Stimulated activated CD8-positive, alpha-beta memory T cell treated with anti-CD3 and anti-CD28 coated beads, Interleukin-15, amount 100 ng/mL, for 4 hours (primary cell): ENCODE data around the gene FANCC.
A peak's percentile ranks its signal among the peaks of the same experiment; 100 is the strongest.

Experiments used
- DNase-seq, 2 donors: peaks; one replicate each; pipeline ENCODE4 v3.0.0-alpha.2; 2020; ENCODE audit warnings: low read depth in 2 of 2

FANCC gene, protein sequence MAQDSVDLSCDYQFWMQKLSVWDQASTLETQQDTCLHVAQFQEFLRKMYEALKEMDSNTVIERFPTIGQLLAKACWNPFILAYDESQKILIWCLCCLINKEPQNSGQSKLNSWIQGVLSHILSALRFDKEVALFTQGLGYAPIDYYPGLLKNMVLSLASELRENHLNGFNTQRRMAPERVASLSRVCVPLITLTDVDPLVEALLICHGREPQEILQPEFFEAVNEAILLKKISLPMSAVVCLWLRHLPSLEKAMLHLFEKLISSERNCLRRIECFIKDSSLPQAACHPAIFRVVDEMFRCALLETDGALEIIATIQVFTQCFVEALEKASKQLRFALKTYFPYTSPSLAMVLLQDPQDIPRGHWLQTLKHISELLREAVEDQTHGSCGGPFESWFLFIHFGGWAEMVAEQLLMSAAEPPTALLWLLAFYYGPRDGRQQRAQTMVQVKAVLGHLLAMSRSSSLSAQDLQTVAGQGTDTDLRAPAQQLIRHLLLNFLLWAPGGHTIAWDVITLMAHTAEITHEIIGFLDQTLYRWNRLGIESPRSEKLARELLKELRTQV

DNA sequence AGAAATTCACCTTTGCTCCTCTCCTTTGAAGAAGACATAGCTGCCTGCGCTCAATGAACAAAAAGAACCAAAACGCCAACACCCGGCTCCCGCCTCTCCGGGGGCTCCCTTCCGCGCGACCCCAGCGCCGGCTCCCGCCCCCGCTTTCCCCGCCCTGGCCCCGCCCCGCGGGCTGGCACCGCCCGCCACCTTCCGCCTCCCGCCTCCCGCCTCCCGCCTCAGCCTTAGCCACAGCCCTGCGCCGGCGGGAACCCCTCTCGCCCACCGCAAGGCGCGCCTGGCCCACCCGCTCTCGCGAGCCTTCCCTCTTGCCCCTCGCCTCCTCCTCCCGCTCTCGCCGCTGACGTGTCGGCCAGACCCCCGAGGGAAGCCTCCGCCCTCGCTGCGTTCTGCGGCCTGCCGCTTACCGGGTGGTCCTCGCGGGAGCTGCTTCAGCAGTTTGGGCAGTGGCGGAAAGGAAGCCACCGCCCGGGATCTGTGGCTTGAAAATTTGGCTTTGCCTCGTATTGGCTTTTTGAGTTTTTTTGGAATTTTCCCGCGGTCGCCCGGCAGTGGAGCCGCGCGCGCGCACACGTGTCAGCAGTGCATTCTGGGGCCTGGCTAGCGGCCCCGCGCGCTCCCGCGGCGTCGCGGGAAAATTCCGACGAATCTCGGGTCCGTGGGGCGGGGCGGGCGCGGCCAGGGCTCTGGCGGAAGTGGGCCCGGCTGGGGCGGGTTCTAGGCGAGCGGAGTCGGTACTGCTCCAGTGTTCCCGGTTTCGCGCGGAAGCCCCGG is at the start of gene FANCC:
Gene FANCC, minus strand, starts transcription at position 591 of the 774 bp plus-strand sequence. CDS start 68,418 bp downstream, outside the sequence.
- peak; percentile 73 to 76 for DNase-seq

DNA sequence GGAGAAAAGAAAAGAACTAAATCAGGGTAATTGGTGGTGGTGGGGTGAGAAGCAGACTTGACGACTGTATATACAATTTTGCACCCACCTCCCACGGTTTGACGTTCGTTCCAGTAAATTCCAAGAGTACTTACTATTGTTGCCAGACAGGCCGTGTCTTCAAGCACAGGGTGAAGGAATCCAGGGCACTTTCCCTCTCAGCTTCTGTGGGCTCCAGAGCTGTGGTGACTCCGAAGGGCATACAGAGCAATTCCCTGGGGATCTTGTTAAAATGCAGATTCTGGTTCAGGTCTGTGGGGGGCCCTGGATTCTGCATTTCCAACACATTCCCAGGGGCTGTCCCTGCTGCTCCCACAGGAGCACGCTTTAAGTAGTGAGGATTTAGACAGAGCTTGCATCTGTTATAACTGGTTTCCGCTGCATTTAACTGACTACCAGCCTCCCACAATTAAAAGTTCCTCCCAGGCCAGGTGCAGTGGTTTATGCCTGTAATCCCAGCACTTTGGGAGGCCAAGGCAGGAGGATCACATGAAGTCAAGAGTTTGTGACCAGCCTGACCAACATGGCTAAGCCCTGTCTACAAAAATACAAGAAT is 49.3 kb upstream of the FANCC start:
- DNase-seq = no peak

DNA sequence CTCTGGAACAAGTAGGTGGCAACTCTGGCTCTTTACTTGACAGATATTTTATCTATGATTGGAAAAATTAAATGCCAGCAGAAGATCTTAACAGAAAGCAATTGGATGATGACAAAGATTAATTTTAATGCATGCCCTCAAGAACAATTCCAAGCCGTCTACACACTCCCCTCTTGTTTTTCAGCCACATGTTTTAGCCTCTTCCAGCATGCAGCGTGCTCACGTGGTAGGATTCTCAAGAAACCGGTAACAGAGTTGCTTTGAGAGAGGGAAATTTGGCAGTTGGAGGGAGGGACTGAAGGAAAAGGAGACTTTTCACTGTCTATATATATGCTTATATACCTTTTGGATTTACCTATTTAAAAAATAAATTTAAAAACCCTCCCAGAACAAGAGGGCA is 48.3 kb upstream of the FANCC start:
- no peak for DNase-seq

DNA sequence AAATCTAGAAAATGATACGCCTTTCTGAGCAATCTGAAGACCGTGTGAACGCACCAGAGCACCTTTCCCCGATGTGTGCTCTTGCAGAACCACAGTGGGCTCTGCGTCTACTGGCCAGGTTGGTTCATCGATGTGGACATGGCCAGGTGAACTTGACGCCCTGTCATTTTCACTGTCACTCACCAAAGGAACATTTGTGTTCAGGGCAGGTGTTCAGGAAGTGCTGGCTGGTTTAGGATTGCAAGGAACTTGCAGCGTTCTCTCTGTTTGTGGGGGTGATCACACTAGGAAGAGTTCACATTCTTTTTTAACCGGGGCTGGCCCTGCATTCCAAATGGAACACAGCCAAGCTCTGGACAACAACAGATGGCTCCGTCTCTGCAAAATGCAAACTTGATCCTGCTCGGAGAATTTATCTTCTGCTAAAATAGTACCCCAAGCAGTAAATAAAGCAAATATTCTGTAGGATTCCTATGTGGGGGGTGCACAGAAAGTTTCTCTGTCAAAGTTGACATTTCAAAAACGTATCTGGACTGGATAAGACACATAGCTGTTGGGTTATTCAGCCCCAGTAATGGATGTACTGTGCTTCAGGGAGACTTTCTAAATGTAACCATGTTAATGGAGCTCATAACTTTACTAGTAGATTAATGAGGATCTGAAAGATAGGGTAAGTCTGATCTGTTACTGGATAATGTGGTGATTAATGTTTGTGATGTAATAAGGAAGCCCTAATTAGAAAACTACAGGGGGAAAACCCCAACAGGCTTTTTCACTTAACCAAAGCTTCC is 45.7 kb upstream of the FANCC start:
- no peak for DNase-seq

DNA sequence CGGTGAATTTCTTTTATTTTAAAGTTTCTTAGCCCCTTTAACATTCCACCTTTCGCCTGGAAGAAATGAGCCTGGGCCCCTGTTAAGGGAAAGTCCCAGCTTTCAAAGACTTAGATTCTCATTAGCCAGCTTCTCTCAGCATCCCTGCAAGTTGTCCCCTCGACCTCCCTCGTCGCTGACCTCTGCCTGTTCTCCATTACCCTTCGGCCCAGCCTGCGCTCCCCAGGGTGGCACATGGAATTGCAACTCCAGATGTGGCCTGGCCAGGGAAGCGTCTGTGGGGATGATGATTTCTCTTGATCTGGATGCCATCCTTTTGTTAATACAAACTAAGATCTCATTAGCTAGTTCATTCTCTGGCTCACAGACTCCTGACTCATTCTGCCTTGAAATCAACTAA is 43.4 kb upstream of the FANCC start:
- DNase-seq = no peak

DNA sequence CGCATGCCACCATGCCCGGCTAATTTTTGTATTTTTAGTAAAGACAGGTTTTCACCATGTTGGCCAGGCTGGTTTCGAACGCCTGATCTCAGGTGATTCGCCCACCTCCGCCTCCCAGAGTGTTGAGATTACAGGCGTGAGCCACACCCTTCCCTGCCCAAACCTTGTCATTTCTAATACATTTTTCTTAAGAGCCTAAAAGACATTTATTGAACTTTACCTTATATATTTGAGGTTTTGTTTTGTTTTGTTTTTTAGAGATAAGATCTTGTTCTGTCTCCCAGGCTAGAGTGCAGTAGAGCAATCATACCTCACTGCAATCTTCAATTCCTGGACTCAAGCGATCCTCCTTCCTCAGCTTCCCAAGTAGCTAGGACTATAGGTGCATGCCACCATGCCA is 39.8 kb upstream of the FANCC start:
- DNase-seq = no peak

DNA sequence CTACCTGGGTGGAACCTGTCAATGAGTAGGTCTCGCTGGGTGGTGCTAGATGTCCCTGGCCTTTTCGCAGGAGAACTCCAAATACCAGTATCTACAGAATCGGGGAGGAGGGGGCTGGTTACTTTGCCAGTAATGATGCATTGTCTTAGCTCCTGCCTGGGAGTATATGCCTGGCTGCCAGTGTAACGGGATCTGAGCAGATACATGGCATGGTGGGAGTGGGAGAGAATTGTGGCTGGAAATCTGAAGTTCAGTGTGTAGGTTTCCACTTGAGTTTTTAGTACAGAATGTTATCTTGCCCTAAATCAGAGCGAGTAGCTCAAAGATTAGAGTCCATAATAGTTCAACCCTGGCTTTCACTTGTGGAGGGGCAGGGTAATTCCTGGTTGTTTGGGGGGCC is 38.0 kb upstream of the FANCC start:
- DNase-seq = no peak

DNA sequence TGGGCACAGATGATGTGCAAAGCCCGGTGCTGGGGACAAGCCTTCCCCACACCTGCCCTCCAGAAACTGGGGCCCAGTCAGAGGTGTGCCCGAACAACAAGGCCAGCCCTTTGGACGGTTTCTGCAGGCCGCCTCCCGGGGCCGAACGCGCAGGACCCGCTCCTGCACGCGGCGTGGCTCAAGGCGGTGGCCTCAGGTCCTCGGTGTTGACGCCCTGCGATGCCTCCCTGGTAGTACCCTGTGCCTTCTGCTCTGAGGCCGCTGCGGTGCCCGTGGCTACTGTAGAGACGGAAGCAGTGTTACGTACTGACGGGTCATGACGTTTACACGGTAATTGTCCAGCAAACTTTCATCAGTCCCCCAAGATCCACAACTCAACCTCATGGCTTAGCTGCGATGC is 33.5 kb upstream of the FANCC start:
- no peak for DNase-seq

DNA sequence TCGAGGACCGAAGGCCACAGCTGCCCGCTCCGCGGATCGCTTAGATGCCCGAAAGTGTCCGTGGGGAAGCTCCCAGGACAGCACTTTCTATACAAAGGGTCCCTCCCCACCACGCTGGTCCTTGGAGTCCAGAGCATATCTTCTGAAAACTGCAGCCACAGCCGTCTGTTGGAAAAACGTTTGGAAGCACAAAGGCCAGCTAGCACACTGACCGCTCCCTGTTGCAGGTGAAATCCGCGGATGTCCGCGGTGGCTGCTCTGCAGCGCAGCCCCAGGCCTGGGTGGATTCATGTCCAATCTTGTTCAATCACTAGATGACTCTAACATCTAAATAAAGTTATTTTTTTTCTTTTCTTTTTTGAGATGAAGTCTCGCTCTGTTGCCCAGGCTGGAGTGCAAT is 32.8 kb upstream of the FANCC start:
- DNase-seq = no peak

DNA sequence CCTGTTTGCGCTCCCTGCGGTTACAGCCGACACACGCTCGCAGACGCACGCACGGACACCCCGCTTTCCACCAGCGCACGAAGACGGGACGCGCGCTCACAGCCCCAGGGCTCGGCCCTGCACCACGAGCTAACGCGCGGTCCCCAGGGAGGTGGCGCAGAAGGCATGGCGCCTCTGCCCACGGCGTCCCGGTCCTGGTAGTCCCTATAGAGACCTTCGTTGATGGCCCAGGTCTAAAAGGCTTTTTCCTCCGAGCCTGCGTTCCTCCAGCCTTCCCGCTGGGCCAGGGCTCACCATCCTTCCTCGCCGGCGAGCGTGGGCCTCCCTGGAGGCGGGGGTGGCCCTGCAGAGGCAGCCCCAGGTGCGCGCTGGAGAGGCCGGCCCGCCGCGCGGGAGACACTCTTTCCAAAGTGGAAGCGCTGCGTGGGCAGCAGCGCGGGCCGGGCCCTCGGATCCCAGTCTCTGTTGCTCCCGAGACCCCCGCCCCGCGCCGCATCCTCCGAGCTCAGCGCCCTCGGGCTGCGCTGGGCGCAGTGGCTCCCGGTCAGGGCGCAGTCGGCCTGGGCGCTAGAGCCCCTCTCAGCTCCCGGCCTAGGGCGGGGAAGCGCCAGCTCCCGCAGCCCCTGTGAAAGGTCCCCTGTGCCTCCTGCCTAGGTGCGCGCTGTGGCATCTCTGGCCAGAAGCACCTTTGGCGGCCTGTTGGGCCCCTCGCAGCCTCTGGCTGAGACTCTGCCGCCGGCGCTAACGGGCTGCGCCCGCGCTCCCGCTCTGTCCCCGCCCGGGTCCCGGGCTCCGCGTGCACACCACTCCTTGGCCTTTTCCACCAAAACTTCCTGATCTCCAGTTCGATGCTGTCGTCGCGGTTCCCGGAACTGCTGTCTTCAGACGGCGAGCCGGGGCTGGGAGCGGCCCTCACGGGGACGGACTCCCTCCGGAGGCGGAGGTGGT is 31.9 kb upstream of the FANCC start:
- DNase-seq = no peak

DNA sequence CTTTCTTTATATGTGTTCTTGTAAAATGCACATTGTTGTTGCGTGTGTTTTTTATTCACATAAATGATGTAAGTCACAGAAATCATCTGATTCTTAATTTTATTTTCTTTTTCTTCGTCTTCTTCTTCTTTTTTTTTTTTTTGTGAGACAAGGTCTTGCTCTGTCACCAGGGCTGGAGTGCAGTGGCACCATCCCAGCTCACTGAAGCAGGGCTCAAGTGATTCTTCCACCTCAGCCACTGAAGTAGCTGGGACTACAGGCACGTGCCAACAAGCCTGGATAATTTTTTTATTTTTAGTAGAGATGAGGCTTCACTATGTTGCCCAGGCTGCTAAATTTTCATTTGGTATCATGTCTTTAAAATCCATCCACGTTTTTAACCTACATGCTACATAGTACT is 28.5 kb upstream of the FANCC start:
- no peak for DNase-seq

DNA sequence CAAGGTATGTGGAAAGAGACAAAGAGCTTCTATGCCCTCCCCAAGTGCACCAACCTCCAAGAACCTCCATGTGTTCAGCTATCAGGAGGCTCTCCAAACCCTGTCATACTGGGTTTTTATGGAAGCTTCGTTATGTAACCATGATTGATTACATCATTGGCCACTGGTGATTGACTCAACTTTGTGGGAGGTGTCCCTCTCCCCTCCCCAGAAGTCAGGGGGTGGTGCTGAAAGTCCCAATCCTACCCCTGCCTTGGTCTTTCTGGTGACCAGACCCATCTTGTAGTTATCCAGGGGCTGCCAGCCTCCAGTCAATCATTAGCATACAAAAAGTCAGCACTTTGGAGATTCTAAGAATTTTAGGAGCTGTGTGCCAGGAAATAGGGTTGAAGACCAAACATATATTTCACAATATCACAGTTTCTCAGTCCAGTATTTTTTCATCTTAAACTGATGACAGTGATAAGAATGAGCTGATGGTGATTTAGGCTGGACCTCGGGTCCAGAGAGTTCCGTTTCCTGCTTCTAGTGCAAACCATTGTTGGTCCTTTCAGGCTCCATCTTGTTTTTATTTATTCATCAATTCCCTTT is 27.3 kb upstream of the FANCC start:
- no peak for DNase-seq

DNA sequence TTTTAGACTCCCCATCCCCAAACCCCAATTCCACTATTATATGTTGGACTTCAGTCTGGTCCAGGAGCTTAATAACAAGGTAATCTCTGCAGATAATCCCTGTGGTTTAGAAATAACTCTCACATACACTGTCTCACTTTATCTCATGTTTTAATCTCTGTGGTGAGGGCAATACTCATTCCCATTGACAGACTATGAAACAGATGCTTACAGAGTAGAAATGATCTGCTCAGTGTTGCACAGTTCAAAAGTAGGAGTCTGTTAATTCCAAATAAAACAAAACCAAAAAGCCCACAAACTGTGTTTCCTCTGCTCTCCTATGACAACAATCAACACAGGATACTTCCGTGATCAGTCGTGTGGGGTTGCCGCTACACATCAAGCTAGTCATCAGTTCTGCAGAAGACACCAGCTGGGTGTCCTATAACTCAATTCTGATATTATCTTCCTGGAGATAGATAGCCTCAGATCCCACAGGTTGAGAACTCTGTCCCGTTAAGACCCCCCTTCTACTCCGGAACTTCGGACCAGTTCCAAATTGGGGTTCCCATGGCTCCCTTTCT is 26.3 kb upstream of the FANCC start:
- DNase-seq = no peak

DNA sequence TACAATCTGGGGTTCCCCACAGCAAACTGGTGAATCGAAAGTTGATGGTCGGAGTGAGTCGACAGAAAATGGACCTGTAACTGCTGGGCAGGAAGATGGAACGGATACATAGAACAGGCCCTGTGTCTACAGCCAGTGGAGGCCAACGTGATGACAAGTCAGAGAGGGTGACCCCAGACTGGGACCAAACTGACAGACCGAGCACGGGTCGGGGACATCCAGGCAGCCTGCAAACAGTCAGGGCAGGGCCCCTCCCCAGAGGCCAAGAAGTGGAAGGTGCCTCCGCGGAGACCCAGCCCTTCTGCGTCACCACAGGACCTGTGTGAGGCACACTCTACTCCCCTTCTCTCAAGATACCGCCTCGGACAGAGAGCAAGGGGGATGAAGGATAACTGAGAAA is 25.1 kb upstream of the FANCC start:
- DNase-seq = no peak

DNA sequence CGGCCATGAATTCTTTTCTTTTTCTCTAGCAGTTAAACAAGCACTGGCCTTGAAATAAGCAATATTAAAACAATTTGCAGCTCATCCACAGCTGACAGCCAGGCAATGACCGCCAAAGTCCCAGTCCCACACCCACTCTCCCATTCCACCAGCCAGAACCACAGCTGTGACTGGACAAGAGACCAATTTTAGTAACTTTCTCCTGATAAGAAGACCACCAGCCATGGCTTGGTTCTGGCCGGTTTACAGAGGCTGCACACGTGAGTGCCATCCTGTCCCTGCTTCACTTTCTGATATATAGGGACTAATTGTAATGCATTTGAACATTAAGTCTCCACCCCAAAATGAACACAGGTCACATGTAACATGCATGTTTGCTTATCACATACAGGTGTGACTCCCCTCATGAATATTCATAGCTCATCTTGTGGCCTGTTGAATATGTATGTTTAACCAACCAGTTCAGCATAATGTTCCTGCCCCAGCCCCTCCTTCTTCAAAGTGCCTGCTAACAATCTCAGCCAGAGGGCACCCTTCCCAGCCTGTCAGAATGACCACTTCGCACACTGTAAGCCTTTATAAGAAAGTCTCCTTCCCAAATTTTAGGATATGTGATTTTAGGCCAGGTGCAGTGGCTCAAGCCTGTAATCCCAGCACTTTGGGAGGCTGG is 23.9 kb upstream of the FANCC start:
- DNase-seq = no peak

DNA sequence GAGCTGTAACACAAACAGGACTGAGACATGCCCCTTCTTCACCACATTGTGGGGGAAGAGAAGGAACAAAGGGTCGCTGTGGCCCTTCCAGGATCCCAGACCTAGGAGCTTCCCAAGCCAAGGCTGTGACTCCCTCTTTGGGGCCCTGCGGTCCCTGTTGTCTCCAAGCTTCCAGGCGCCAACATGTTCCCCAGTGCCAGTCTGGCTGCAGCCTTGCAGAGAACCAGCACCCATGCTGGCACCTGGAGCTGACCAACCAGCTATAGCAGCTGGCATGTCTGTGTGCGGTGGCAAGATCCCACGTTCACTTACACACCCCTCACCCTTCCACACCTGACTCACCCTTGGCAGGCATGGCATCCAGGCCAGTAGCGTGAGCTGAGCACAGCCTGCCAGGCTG is 20.7 kb upstream of the FANCC start:
- no peak for DNase-seq

DNA sequence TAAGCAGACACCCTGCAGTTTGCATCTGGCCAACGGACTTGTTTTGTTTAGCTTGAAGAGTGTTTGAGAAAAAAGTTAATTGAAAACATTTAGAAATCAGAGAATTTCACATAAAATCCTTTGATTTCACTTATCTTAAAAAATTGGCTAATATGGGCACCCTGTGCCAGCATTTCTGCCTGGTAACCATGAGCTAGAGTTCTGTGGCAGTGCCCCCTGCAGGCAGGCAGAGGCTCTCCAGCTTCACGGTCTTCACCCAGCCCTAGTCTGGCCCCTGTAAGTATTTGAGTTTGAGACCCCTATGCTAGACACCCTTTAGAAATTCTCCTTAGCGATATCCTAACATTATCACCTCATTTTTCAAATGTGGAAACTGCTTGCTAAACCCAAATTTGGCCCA is 18.8 kb upstream of the FANCC start:
- peak in 1 of 2 donors; percentile 6 for DNase-seq

DNA sequence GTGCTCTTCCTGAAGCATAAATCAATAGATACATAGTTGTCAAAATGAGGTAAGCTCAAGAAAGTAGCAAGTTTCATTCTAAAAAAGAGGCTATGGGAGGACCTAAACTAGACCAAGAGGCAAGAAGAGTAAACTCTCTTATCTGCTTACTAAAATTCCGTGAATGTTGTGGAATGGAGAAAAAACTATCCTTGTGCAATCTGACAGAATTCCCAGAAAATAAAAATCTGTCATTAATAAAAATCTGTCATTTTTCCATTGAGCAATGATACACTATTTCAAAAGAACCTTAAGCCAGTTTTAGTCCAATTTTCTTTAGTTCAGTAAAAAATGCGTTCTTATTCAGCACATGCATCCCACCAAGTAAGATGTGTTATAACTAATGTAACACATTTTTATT is 15.9 kb upstream of the FANCC start:
- DNase-seq = no peak

DNA sequence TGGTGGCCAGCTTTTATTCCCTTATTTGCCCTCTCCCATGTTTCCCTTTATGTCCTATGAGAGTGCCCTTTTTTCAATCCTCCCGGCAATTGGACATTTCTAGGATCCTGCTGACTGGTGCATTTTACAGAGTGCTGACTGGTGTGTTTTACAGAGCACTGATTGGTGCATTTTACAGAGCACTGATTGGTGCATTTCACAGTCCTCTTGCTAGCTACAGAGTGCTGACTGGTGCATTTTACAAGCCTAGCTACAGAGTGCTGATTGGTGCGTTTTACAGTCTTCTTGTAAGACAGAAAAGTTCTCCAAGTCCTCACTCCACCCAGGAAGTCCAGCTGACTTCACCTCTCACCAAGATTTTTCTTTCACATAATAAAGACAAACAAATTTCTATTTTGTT is 15.4 kb upstream of the FANCC start:
- DNase-seq = no peak
